Measurements from ENCODE around the gene ATP2B3. TPM values are rescaled to one million over a fixed set of nuclear protein-coding genes. Genes with fewer than 3 reads are reported as not detected.
A peak's percentile ranks its signal among the peaks of the same experiment; 100 is the strongest.

Gene ATP2B3
- total RNA-seq, 4 donors from 2014 or later = 0.13 to 0.37 (median 0.31) TPM; not detected in 1

GRCh38 chrX:153482376-153483015 lies 34.9 kb upstream of the ATP2B3 start:
- no peak for ATAC-seq

GRCh38 chrX:153485396-153486080 lies 31.9 kb upstream of the ATP2B3 start:
- no CpG with 5 or more reads among the region's 30 CpGs for WGBS, 2 donors (ENCODE audit: low coverage in 1 of 2)

More at GRCh38 chrX:153482376-153483015, 34.9 kb upstream of the ATP2B3 start:
- TF ChIP-seq EP300 (IDR thresholded peaks at IDR 0.05) (no peak), POLR2A (IDR thresholded peaks at IDR 0.05) (no peak), POLR2AphosphoS5 (IDR thresholded peaks at IDR 0.05) (no peak), CTCF (IDR thresholded peaks at IDR 0.05) (no peak)
- Histone ChIP-seq H3K9me3 (no peaks in the 10 kb centered on the region), H3K4me3 (no peak overlapping the region), H3K27me3 (no peaks in the 10 kb centered on the region), H3K4me1 (no peaks in the 10 kb centered on the region), H3K36me3 (no peaks in the 10 kb centered on the region), H3K27ac (no peak overlapping the region)
- 80 to 100% methylated on average over 1 of the region's 23 CpGs for WGBS, 2 donors (ENCODE audit: low coverage in 1 of 2)

GRCh38 chrX:153486171-153486570 lies 31.3 kb upstream of the ATP2B3 start:
- Histone ChIP-seq H3K36me3 (no peaks in the 10 kb centered on the region), H3K27ac (no peak overlapping the region), H3K9me3 (no peaks in the 10 kb centered on the region), H3K4me3 (no peak overlapping the region), H3K4me1 (peaks cover 0 to 13% (median 5%) of the 10 kb centered on the region in 3 donors), H3K27me3 (no peaks in the 10 kb centered on the region)
- WGBS, 2 donors (ENCODE audit: low coverage in 1 of 2) = 80 to 100% methylated on average over 1 to 2 of the region's 10 CpGs
- TF ChIP-seq CTCF (IDR thresholded peaks at IDR 0.05) (no peak), POLR2A (IDR thresholded peaks at IDR 0.05) (no peak), POLR2AphosphoS5 (IDR thresholded peaks at IDR 0.05) (no peak), EP300 (IDR thresholded peaks at IDR 0.05) (no peak)
- ATAC-seq = no peak

More at GRCh38 chrX:153485396-153486080, 31.9 kb upstream of the ATP2B3 start:
- Histone ChIP-seq H3K27ac (no peak overlapping the region), H3K4me3 (no peak overlapping the region), H3K27me3 (no peaks in the 10 kb centered on the region), H3K4me1 (peaks cover 0 to 13% (median 5%) of the 10 kb centered on the region in 3 donors), H3K36me3 (no peaks in the 10 kb centered on the region), H3K9me3 (no peaks in the 10 kb centered on the region)
- TF ChIP-seq POLR2AphosphoS5 (IDR thresholded peaks at IDR 0.05) = no peak
- TF ChIP-seq CTCF (IDR thresholded peaks at IDR 0.05) = no peak
- TF ChIP-seq POLR2A (IDR thresholded peaks at IDR 0.05) = no peak
- no peak for TF ChIP-seq EP300 (IDR thresholded peaks at IDR 0.05)
- ATAC-seq = no peak

GRCh38 chrX:153487590-153488071 lies 29.8 kb upstream of the ATP2B3 start:
- Histone ChIP-seq H3K27me3 (no peaks in the 10 kb centered on the region), H3K36me3 (no peaks in the 10 kb centered on the region), H3K4me1 (peaks cover 0 to 13% (median 5%) of the 10 kb centered on the region in 3 donors), H3K4me3 (no peak overlapping the region), H3K9me3 (no peaks in the 10 kb centered on the region), H3K27ac (peak overlapping the region in 3 of 4 donors; percentile 42 to 57 (median 43))
- WGBS, 2 donors (ENCODE audit: low coverage in 1 of 2) = no CpG with 5 or more reads among the region's 11 CpGs
- TF ChIP-seq EP300 (IDR thresholded peaks at IDR 0.05) = no peak
- TF ChIP-seq POLR2AphosphoS5 (IDR thresholded peaks at IDR 0.05) = no peak
- no peak for TF ChIP-seq CTCF (IDR thresholded peaks at IDR 0.05)
- no peak for TF ChIP-seq POLR2A (IDR thresholded peaks at IDR 0.05)
- no peak for ATAC-seq
